Loucy (cell line): ENCODE data around the gene SLC9A9.

Experiments used
- H2AFZ ChIP-seq: fragments of 200-600 bp; sonication (generic); 2 replicates; pipeline ENCODE4 v1.6.0; 2016; ENCODE audit warnings: antibody characterized with exemption, mild to moderate bottlenecking, low read length, moderate library complexity
- H3F3A ChIP-seq: fragments of 200-600 bp; 2 replicates; pipeline ENCODE4 v1.6.0; 2016; ENCODE audit warnings: antibody characterized with exemption, low read depth, mild to moderate bottlenecking
- H3K27me3 ChIP-seq: fragments of 200-600 bp; sonication (generic); 2 replicates; pipeline ENCODE4 v1.6.1; 2014; ENCODE audit warnings: low read length, mild to moderate bottlenecking; ENCODE audit not compliant: insufficient read depth, poor library complexity, severe bottlenecking
- H3K36me3 ChIP-seq: fragments of 200-600 bp; sonication (generic); 2 replicates; pipeline ENCODE4 v1.6.1; 2016; ENCODE audit warnings: low read length; ENCODE audit not compliant: insufficient read depth
- H3K4me1 ChIP-seq: fragments of 200-600 bp; sonication (generic); 2 replicates; pipeline ENCODE4 v1.5.1; 2014; ENCODE audit warnings: low read length, mild to moderate bottlenecking; ENCODE audit not compliant: insufficient read depth, poor library complexity, severe bottlenecking
- H3K4me2 ChIP-seq: fragments of 200-600 bp; sonication (generic); 2 replicates; pipeline ENCODE4 v1.6.0; 2014; ENCODE audit warnings: antibody characterized with exemption, low read length, low read depth, mild to moderate bottlenecking; ENCODE audit not compliant: poor library complexity, severe bottlenecking
- H3K4me3 ChIP-seq: fragments of 200-600 bp; sonication (generic); 2 replicates; pipeline ENCODE4 v1.5.1; 2014; ENCODE audit warnings: low read length, mild to moderate bottlenecking, mixed read lengths; ENCODE audit not compliant: poor library complexity, severe bottlenecking
- H3K79me2 ChIP-seq: fragments of 200-600 bp; sonication (generic); 2 replicates; pipeline ENCODE4 v1.6.1; 2014; ENCODE audit warnings: low read length; ENCODE audit not compliant: insufficient read depth
- H3K9ac ChIP-seq: fragments of 200-600 bp; sonication (generic); 2 replicates; pipeline ENCODE4 v1.6.0; 2014; ENCODE audit warnings: mild to moderate bottlenecking, low read depth, low read length, moderate library complexity; ENCODE audit not compliant: poor library complexity, severe bottlenecking
- H3K9me2 ChIP-seq: fragments of 200-600 bp; sonication (generic); replicated peaks from 2 replicates; pipeline ENCODE4 v1.6.1; 2016; ENCODE audit warnings: low read depth, low read length, mixed read lengths
- H3K9me3 ChIP-seq: fragments of 200-600 bp; sonication (generic); 2 replicates; pipeline ENCODE4 v1.6.1; 2014; ENCODE audit warnings: mild to moderate bottlenecking, antibody characterized with exemption, low read length, low read depth; ENCODE audit not compliant: insufficient read depth
- H4K20me1 ChIP-seq: fragments of 200-600 bp; sonication (generic); 2 replicates; pipeline ENCODE4 v1.6.0; 2014; ENCODE audit warnings: antibody characterized with exemption, low read length, mild to moderate bottlenecking; ENCODE audit not compliant: insufficient read depth, poor library complexity, severe bottlenecking
- CTCF ChIP-seq: fragments of 200-600 bp; sonication (generic); conservative IDR thresholded peaks from 2 replicates; pipeline ENCODE4 v1.5.1; 2014; ENCODE audit warnings: mild to moderate bottlenecking, antibody characterized with exemption, low read length
- EZH2phosphoT487 ChIP-seq: fragments of 200-600 bp; IDR thresholded peaks from 2 replicates; pipeline ENCODE4 v1.6.1; 2018; ENCODE audit warnings: antibody characterized with exemption, mild to moderate bottlenecking, moderate library complexity, borderline replicate concordance

Gene SLC9A9

GRCh38 chr3:143597774-143598652 lies 250.3 kb downstream of the SLC9A9 start:
- H4K20me1 ChIP-seq = no peaks in the 10 kb centered on the region
- H3K9ac ChIP-seq = no peak overlapping the region
- no peak overlapping the region for H3K4me2 ChIP-seq
- H3K79me2 ChIP-seq = no peaks in the 10 kb centered on the region
- H3K4me3 ChIP-seq = no peak overlapping the region
- H3K4me1 ChIP-seq = peaks cover 6% of the 10 kb centered on the region
- H3K27me3 ChIP-seq = no peaks in the 10 kb centered on the region
- no peak overlapping the region for H2AFZ ChIP-seq
- H3K36me3 ChIP-seq = no peaks in the 10 kb centered on the region
- no peaks in the 10 kb centered on the region for H3F3A ChIP-seq
- TF ChIP-seq EZH2phosphoT487 (no peak), CTCF (no peak)
- no peaks in the 10 kb centered on the region for H3K9me2 ChIP-seq
- no peaks in the 10 kb centered on the region for H3K9me3 ChIP-seq

DNA sequence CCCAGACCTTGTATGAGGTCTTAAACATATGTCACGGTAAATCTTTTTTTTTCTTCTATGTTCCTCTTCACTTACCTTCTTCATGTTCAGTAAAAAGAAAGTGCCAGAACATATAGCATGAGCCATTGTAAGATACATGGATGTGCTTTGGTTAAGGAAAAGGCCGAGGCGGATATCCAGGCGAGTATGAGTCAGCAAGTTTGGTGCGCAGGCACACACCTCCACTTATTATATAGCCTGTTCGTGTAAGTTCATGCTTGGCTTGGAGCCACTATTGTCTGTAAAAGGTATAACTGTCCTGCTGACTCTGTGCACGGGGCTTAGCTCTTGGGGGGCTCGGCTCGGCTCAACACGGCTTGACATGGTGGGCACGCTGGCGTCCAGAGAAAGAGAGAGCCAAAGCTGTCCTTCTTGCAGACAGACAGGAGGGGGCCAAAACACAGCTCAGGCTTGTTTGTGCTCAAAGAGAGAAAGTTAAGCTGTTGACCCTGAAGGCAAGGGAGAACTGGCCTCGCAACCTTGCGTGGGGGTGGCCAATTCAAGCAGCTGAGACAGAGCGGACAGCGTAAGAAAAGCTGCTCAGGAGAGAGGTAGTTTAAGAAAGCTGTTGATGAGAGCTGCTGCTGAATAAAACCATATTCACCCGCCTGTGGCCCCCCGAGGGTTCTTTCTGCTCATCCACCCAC lies 251.2 kb downstream of the SLC9A9 start:
- H3K9ac ChIP-seq = no peak overlapping the region
- no peak overlapping the region for H2AFZ ChIP-seq
- no peaks in the 10 kb centered on the region for H3K79me2 ChIP-seq
- H3K4me3 ChIP-seq = no peak overlapping the region
- H4K20me1 ChIP-seq = no peaks in the 10 kb centered on the region
- H3F3A ChIP-seq = no peaks in the 10 kb centered on the region
- H3K36me3 ChIP-seq = no peaks in the 10 kb centered on the region
- H3K4me1 ChIP-seq = peaks cover 6% of the 10 kb centered on the region
- no peaks in the 10 kb centered on the region for H3K9me2 ChIP-seq
- no peak overlapping the region for H3K4me2 ChIP-seq
- no peaks in the 10 kb centered on the region for H3K27me3 ChIP-seq
- no peaks in the 10 kb centered on the region for H3K9me3 ChIP-seq
- no peak for TF ChIP-seq EZH2phosphoT487
- TF ChIP-seq CTCF = no peak

GRCh38 chr3:143595456-143596077 lies 252.7 kb downstream of the SLC9A9 start:
- Histone ChIP-seq H3K4me3 (no peak overlapping the region), H3K79me2 (no peaks in the 10 kb centered on the region), H3K27me3 (no peaks in the 10 kb centered on the region), H2AFZ (no peak overlapping the region), H3K4me1 (peaks cover 6% of the 10 kb centered on the region), H3F3A (no peaks in the 10 kb centered on the region), H4K20me1 (no peaks in the 10 kb centered on the region), H3K36me3 (no peaks in the 10 kb centered on the region), H3K9me3 (no peaks in the 10 kb centered on the region), H3K9ac (no peak overlapping the region), H3K4me2 (no peak overlapping the region), H3K9me2 (no peaks in the 10 kb centered on the region)
- TF ChIP-seq CTCF (no peak), EZH2phosphoT487 (no peak)
